Stimulated activated CD4-positive, alpha-beta T cell treated with anti-CD3 and anti-CD28 coated beads, Interleukin-15, amount 100 ng/mL, for 1 hour (primary cell): ENCODE results near the gene TYMP.
"Not testable (repeated sequence)": the region's sequence is repeated elsewhere in the genome, so short reads cannot be mapped to it uniquely, and the experiment has no call there.

ENCODE experiments used
- DNase-seq, 2 donors: peaks; one replicate each; pipeline ENCODE4 v3.0.0-alpha.2; 2020; ENCODE audit warnings: low read depth in 1 of 2, low spot score in 1 of 2

The TYMP gene

DNA sequence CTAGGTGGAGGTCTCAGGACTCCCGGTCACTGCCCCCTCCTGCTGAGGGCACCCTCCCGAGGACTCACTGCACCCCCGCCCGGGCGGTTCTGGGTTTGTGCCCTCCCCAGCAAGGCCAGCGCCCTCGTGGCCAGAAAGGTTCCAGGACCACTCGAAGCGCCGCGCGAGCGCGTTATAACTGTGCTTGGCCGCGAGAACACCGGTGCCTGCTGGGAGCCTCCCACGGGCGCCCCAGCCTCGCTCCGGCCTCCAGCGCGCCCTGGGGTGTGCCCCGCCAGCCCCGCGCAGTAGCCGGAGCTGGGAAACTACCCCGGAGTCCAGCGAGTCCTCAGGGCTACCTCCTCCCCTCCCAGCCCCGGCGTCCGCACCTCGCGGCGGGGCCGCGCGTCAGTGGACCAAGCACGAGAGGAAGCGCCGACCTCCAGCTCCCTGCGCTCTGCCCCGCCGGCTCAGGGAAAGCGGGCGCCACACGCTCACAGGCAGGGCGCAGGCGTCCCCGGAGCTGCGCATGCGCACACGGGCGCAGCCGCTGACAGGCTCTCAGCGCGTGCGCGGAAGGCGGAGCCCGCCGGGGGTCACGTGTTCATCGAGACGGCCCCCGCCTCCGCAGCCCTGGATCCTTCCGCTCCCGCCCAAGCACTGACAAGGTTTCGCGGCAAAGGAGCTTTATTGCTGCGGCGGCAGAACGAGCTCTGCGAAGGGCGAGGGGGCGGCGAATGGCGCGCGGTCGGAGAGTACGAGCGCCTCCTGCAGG, 4.5 kb downstream of the TYMP start, which contains the start of gene SCO2:
SCO2 (minus strand) TSS at position 495 of the 754 bp plus-strand sequence. CDS start 1,187 bp downstream, outside the sequence.
- peak; percentile 97 to 98 for DNase-seq

DNA sequence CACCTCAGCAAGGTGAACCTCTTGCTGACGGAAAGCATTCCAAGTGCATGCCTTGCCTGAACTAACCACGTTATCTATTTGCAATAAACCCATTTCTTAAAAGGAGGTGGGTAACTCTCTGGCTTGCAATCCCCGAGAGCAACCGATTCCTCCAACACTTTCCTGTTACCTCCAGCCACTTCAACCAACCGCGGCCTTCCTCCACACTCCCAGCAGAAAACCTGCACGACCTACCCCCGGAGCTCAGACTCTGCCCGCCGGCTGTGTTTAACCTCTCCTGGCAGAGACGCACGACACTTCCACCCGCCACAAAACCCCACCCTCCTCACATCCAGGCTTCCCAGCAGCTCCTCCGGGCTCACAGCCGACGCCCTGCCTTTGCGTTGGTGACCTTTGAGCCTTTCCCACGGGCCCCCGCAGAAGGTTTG, 5.1 kb downstream of the TYMP start:
- no peak for DNase-seq

DNA sequence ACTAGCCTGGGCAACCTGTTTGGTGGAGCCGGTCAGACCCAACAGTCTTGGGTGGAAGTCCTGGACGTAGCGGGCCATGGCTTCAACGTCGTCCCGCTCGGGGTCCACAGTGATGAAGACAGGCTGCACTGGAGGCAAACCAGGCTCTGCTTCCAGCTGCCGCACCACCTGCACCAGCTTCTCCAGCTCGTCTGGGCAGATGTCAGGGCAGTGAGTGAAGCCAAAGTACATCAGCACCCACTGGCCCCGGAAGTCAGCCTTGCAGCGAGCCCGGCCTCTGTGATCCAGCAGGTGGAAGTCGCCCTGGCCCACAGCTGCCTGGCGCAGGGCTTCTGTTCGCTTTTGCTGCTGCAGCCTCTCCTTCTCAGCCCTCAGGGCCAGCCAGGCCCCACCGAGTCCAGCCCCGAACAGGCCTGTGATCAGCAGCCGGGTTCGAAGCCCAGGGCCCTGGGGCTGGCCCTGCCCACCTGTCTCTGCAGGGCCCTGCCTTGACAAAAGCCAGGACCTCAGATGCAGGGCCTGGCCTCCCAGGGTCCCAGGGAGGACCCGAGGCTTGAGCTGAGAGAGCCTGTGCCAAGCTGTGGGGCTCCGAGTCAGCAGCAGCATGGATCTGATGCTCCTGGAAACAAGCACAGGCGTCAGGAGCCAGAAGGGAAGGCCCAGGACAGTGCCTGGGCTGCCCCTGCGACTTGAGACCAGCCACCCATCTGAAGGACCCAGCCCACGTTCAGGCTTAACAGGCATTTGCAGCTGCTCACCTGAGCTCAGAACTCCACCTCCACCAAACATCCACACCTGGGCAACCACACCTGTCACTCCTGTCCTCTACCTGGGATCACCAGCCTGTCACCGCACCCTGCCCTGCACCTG, 5.8 kb downstream of the TYMP start:
- no peak for DNase-seq

DNA sequence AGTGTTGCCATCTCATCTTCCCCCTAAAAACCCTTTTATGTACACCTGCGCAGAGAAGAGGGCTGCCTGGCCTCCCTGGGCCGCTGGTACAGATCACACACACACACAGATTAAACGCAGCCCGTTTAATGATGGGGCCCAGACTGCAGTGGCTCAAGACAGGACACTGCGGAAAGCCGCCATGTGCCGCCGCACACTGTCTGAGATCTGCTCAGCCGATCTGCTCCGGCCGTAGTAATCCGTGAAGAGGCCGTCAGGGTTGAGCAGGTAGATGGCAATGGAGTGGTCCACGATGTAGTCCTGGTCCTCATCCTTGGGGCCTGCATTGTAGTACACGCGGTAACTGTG, 6.4 kb downstream of the TYMP start:
- DNase-seq, result no peak

DNA sequence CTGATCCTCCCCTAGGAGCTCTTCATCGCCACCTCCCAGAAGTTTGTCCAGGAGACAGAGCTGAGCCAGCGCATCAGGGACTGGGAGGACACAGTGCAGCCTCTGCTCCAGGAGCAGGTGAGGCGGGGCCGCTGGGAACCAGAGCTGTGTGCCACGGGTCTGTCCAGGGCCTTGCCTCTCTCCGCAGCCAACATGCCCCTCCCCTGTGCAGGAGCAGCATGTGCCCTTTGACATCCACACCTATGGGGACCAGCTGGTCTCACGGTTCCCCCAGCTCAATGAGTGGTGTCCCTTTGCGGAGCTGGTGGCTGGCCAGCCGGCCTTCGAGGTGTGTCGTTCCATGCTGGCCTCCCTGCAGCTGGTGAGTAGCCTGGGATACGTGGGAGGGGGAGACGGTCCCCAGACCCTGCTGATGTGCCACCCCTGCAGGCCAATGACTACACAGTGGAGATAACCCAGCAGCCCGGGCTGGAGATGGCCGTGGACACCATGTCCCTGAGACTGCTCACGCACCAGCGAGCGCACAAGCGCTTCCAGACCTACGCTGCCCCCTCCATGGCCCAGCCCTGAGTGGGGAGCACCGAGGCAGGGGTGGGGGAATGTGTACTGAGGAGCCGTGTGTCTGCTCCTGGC, 6.9 kb downstream of the TYMP start:
- DNase-seq, result no peak

DNA sequence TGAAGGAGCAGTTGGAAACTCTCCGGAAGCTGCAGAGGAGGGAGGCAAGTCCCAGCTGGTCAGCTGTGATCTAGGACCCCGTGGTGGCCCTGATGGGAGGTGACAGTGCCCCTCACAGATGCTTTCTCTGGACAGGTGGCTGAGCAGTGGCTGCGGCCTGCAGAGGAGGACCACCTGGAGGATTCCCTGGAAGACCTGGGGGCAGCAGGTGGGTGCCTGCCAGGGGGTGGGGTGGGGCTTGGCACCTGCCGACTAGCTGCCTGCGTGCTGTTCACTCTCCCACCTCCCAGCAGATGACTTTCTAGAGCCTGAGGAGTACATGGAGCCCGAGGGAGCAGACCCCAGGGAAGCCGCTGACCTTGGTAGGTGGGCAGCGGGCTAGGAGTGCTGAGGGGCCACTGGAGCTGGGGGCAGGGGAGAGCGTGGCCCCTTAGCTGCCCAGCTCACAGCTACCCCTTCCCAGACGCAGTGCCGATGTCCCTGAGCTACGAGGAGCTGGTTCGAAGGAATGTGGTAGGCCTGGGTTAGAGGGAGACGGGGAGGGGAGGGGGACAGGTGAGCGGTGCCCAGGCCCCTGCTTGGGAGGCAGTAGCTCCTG, 7.5 kb downstream of the TYMP start:
- no peak for DNase-seq

DNA sequence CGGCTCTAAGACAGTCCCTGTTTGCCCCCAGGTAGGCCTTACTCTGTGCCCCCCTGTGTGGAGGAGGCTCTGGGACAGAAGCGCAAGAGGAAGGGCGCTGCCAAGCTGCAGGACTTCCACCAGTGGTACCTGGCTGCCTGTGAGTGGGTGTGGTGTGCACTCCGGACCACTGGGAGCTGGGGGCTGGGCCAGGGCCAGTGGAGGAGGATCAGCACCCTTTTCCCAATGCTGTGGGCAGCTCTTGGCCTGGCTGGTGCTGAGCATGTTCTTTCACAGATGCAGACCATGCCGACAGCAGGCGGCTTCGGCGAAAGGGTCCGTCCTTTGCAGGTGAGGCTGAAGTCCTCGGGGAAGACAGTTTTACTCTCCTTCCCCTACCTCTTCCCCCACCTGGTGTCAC, 8.1 kb downstream of the TYMP start:
- DNase-seq, result no peak

DNA sequence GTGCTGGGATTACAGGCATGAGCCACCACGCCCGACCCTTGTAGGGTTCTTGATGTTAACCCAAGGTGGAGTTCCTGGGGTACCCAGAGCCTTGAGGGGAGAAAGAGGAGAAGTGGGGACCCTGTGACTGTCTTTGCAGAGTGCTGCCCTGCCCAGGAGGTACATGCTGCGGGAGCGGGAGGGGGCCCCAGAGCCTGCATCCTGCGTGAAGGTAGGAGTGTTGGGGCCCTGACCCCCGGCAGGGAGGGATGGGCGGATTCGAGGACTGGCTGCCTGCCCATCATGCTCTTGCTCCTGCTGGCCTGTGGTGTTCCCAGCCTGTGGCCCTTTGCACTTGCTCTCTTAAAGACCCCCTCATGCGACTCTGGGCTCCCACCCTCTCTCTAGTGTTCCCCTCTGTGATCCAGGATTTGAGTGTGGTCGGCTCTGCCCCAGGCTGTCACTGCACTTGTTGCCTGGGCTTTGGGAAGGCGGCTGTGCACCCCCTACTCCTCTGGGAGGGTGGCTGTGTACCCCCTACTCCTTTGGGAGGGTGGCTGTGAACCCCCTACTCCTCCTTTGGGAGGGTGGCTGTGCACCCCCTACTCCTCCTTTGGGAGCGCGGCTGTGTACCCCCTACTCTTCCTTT, 8.9 kb downstream of the TYMP start:
- DNase-seq, result no peak

DNA sequence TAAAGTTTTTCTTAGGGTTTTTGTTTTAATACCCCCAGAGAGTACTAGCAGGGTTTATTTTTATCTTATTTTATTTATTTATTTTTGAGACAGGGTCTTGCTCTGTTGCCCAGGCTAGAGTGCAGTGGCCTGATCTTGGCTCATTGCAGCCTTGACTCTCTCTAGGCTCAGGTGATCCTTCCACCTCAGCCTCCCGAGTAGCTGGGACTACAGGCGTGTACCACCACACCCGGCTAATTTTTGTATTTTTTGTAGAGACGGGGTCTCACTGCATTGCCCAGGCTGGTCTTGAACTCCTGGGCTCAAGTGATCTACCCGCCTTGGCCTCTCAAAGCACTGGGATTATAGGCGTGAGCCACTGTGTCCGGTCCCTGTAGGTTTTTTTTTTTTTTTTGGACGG, 9.6 kb downstream of the TYMP start:
- not testable (repeated sequence) for DNase-seq

DNA sequence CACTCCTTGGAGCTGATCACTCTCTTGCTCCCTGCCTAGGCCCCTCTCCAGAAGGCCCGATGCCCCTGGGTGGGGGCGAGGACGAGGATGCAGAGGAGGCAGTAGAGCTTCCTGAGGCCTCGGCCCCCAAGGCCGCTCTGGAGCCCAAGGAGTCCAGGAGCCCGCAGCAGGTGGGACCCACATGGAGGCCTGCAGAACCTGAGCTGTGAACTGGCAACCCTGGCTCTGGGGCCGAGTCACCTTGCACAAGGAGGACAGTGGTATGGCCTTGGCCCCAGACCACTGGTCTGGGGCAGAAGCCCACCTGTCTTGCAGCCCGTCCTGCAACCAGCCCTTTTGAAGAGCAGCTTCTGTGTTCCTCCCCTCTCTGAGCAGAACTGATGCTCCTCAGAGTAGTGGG, 10.7 kb downstream of the TYMP start:
- DNase-seq, result no peak

DNA sequence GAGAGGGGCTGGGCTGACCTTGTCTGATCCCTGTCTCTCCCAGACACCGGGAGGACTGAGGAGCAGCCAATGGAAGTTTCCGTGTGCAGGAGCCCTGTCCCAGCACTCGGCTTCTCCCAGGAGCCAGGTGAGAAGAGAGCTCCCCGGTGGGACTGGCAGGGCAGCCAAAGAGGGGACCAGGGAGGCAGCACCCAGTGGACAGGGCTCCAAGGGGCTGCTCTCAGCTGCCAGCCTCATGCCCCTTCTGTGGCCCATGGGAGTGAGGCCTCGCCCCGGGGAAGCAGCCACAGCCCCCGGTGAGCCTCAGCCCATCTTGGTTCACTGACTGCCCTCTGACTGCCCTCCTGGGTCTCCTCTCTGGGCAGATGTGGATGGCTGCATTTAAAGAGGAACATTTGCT, 11.2 kb downstream of the TYMP start:
- no peak for DNase-seq

DNA sequence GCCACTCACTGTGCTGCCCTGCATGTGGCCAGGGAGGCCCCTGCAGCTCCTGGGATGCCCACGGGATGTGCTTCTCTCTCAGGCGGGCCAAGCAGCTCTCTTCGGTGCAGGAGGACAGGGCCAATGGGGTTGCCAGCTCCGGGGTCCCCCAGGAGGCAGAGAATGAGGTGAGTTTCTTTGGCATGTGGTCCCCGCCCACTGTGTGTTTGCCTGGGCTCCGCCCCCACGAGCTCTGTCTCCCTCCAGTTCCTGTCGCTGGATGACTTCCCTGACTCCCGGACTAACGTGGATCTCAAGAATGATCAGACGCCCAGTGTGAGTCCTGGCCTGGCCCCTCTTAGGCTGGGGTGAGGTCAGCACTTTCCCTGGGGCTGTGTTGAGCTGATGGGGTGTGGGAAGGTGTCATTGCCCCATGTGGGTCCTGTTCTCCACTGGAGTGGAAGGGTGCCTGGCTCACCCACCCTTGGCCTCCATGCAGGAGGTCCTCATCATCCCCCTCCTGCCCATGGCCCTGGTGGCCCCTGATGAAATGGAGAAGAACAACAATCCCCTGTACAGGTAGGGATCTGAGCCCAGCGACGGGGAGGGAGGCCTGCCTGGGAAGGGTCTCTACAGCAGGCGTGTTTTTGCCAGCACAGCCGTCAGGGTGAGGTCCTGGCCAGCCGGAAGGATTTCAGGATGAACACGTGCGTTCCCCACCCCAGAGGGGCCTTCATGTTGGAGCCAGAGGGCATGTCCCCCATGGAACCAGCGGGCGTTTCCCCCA, 12.1 kb downstream of the TYMP start:
- DNase-seq, result no peak

DNA sequence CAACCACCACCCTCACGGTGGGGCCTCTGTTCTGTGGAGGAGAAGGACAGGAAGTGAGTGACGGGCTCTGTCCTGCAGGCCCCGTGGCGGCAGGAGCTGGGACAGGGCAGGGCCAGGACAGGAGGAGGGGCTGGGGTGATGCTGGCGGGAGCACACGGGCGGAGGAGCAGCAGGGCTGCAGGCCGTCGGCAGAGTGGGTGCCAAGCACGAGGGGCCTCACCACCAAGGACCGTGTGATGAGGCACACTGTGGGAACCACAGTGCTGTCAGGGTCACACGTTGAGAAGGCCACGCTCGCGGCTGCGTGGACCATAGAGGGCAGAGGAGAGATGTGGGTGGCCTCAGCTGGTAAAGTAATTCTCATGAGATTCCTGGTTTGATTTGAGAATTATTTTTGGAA, 12.9 kb downstream of the TYMP start:
- no peak for DNase-seq

DNA sequence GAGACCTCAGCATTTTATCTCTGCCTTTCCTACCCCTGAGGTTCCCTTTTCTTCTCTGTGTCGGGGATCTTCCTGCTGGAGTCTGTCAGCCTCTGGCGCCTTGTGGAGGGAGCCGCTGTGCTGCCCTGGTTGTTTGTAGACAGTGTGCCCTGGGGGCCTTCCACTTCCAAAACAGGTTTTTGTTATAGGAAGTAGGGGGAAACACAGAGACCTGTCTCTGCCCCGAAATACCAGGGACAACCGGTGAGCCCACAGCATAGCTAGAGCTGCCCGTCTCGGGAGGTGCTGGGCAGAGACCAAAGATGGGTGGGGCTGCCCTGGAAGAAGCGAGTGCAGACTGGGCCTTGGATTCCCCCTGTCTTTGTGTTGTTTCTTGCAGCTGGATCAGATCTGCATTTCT, 13.7 kb downstream of the TYMP start:
- DNase-seq, result no peak

DNA sequence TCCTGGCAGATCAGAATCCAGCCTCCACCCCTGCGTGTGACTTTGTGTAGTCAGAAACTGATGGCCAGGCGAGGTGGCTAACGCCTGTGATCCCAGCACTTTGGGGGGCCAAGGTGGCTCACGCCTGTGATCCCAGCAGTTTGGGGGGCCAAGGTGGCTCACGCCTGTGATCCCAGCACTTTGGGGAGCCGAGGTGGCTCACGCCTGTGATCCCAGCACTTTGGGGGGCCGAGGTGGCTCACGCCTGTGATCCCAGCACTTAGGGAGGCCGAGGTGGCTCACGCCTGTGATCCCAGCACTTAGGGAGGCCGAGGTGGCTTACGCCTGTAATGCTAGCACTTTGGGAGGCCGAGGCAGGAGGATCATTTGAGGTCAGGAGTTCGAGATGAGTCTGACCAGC, 16.6 kb downstream of the TYMP start:
- DNase-seq, result no peak

DNA sequence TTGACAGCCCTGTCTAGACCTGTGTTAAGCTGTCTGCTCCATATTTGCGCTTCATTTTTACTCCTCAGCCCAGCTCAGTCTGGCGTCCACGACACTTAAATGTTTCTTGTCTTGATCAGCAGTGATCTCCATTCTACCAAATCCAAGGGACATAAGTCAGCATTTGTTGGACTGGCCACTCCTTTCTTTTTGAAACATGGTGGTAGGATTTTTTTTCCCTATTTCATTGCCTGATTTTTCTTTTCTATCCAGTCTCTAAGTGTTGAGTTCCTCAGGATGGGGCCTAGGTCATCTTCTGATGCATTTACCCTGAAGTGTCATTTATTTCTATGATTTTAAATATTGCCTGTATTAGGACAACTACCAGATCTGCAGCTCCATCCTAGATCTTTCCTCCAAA, 20.9 kb downstream of the TYMP start:
- DNase-seq, result no peak

DNA sequence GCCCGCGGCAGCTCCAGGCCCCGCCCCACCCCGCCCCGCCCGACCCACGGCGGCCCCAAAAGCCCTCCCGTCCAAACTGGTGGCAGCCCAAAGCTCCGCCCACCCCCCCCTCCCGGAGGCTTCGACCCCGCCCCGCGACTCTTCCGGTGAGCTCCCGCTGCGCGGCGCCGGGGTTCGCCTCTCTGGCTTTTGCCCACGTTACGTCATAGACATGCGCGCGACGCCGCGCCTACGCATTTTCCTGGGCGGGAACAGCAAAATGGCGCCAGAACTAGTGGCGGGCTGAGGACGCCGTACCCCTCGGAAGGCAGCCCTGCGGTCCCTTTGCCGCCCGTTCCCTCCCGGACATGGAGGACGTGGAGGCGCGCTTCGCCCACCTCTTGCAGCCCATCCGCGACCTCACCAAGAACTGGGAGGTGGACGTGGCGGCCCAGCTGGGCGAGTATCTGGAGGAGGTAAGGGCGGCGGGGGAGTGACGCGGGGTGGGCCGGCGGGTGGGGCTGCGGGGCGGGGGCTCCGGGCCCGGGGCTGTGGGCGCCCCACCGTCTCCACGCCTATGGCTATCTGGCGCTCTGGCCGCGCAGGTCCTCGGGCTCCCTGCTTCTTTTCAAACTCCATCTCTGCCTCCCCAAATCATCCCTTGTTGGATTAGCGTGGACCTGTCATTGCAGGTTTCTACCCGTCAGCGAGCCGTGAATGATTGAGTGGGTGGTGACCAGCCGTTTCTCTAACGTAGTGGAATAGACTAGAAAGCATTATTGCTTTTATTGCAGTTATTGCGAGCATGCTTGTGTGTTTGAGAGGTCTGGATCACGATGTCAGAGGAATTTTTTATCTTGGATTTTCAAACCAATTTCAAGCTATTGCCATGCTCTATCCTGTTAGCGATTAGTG, 21.6 kb downstream of the TYMP start, which contains the start of gene NCAPH2:
NCAPH2 (plus strand) TSS at position 234 of the 894 bp plus-strand sequence; CDS start at position 348, 114 bp downstream.
- peak in 1 of 2 donors; percentile 97 for DNase-seq

DNA sequence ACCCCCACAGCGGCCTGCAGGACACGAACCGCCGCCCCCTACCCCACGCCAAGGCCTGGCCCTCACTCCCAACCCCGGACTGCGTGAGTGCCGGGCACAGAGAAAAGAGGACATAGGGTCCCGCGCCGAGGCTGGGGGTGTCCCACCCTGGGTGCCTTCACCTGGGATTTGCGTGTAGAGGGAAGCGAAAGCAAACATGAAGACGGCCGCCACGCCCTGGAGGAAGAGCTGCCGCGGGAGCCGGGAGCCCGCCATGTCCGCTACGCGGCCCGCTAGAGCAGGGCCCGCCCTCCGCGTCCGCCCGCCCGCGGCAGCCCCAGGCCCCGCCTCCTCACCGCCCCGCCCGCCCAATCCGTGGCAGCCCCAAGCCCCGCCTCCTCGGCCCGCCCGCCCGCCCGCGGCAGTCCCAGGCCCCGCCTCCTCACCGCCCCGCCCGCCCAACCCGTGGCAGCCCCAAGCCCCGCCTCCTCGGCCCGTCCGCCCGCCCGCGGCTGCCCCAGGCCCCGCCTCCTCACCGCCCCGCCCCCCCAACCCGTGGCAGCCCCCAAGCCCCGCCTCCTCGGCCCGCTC, 22.3 kb downstream of the TYMP start, which contains the start of gene LMF2:
LMF2 (minus strand) TSS at position 282 of the 570 bp plus-strand sequence; CDS start at position 255, 27 bp downstream.
- peak; percentile 94 to 95 for DNase-seq
